WI38 (cell line): ENCODE measurements around the gene FAM193A.

ENCODE experiments used
- H3K4me3 ChIP-seq: 2 replicates; pipeline ENCODE4 v1.5.1; 2011; ENCODE audit warnings: low read depth, mild to moderate bottlenecking, control low read depth, low read length
- CTCF ChIP-seq: IDR thresholded peaks from 2 replicates; pipeline ENCODE4 v1.5.1; 2012; ENCODE audit warnings: low read depth, mild to moderate bottlenecking, control low read depth, low read length

The FAM193A gene

DNA sequence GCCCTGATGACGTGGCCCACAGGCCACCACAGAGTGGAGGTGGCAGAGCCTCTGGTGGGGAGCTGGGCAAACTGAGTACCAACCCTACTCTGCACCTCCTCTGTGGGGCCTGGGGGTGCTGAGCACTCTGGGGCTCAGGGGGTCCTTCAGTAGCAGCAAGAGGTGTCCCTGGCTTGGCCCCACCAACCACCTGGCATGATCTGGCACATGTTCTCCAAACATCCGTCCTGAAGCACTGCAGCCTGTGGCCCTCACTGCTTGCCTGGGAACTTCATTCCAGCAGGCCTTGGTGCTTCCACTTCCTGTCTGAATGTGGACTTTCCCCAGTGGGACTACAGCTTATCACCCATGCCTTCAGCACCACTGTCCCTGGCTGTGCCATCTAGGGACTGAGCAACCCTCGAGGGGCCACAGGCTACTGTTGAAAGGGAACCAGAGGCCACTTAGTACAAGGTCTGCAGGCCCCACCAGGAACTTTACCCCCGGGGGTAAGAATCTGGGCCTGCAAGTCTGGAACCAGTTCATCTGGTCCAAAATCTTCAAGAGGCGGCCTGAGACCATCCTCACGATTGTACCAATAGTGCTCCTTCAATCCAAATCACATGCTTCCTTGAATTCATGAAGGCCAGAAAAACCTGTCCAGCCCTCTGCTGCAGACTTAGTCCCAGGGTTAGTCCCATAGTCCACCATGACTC is 206.5 kb downstream of the FAM193A start:
- no peak overlapping the region for H3K4me3 ChIP-seq
- TF ChIP-seq CTCF = no peak

DNA sequence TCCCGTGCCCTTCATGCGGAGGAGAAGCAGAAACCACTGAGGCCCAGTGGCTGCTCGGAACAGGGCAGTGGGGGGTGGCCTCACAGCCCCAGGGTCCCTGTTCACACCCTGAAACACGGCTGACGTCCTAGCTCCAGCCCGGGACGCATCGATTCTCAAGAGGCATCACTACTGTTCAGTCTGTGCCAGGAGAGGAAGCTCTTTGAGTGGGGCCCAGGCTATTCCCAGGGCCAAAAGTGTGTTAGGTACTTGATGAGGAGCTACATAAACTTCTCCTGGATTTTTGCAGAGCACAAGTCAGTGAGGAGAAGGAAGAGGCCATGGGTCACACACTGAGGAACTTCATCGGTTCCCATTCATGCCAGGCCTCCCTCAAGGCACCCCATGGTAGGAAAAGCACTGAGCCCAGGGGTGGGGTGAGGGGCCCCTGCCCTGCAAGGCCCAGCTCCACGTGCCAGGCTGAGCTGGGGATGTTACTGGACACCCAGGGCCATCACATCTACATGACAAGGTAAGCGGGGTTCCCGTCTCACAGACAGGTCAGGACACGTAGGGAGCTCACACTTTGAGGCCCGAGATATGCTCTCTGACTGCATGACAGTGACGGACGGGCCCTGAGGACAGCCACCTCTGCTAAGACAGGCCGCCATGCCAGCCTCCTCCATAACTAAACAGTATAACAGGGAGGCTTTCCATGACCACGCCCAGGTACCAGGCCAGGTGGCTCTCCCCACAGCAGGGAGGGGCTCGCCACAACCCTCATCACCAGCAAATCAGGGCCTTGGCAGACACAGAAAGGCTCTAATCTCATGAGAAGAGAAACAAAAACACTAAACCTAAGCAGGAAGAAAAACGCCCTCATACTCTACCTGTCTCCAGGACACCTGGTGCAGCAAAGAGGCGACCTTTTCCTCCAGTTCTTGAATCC is 207.3 kb downstream of the FAM193A start:
- no peak for TF ChIP-seq CTCF
- no peak overlapping the region for H3K4me3 ChIP-seq

DNA sequence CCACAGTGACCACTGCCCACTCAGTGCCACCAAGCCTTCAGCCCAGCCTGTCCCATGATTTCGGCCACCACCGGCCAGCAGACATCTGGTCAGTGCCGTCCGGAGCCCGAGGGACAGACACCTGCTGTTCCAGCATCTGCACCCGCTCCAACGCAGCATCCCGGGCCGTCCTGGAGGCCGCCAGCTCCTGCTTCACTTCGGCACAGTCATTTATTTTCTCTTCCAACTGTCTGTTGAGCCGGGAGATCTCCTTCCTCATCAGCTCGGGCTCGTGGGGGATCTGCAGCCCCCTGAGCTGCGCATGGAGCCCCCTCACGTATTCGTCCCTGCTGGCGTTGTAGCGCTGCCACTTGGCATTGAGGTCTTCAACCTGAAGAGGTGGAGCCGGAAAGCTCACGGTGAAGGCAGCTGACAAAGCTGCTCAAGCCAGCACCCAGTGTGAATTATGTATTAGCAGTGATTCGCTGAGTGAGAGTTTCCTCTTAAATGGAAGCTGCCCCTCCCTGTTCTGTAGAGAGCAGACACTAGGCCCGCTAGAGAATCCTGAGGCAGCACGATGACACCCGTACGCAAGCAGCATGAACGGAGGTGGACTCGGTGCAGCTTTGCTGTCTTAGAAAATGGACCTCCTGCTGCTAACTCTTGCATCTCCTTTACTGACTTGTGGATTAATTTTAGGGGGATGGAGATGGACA is 208.3 kb downstream of the FAM193A start:
- H3K4me3 ChIP-seq = no peak overlapping the region
- no peak for TF ChIP-seq CTCF

GRCh38 chr4:2745516-2745915 is 209.1 kb downstream of the FAM193A start:
- no peak for TF ChIP-seq CTCF
- no peak overlapping the region for H3K4me3 ChIP-seq

DNA sequence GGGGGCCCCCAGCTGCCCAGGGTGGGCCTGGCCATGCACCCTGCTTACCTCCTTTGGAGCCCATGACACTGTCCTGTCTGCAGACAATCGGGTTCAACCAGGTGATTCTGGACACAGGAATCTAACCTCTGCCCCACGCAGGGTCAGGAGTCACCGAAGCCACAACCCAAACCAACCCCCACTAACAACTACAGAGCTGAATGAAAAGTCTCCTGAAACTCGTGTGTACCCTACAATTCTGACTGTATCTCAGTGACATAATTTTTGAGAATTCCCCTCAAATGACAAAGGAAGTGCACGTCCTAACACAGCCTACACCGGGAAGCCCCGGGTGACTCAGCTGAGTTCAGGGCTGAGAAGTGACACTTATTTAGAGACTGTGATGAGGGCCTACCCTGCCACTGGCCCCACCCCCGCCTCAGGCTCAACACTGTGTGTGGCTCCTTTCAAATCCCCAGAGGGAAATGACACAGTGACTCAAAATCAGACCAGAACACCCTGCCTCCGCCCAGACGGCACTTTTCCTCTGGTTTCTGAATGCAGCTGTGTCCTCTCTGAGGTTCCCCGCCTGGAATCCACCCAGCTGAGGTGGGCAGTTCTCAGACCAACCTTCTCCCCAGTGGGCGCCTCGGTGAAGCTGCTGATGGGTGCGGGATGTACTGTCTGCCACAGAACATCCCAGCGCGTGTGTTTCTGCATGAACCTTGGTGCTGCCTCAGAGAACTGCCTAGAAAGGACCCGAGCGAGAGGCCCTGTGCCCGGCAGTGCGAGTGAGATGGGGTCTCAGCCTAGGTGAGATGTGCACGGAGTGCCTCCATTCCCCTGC is 209.7 kb downstream of the FAM193A start:
- no peak for TF ChIP-seq CTCF

DNA sequence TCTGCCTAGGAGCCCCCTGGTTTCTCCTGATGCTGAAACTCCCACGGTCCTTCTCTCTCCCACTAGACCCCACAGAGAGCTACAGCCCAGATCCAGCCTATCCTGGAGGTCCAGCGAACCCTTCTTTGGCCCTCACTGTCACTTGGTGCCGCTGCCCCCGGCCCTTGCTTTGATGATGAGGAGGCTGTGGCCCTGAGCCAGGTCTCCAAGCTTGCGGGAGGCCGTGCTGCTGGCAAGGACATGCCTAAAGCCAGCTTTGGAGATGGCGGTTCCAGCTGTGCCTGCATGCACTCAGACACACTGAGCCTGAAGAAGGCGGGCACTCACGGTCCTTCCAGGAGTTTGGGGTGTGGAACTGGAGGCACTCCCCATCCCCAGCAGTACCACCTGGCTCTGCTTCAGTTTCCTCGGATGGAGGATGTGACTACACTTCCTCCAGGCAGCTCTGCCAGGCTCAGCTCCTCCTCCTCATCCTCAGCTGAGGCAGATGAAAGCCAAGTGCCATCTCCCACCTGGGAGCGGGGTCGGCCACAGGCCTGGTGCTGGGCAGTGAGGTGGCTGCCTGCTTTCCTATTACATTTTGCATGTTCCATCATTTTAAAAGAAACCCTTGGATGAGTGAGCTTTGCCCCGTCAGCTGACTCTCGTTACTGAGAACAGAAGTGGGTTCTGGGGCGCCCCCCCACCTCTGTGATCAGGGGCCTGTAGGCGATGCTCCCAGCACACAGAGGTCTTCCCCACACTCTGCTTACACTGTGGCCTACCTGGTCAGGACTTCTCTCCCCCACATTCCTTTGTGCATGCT is 210.6 kb downstream of the FAM193A start:
- H3K4me3 ChIP-seq = no peak overlapping the region
- no peak for TF ChIP-seq CTCF

More for the DNA sequence above, 209.7 kb downstream of the FAM193A start:
- no peak overlapping the region for H3K4me3 ChIP-seq
